Tibial artery (tissue), 4 donors: Measurements from ENCODE around the gene CSNK1G3.

Experiments
- DNase-seq, 2 donors: peaks; one replicate each; pipeline ENCODE4 v3.0.0-alpha.2; 2019
- H3K27ac ChIP-seq, 2 donors: fragments of 200-600 bp; sonication (generic) in 1 of 2; 1 replicate in 1 of 2; 2 replicates in 1 of 2; pipeline ENCODE4 v1.5.1; 2018 to 2019; ENCODE audit warnings: mild to moderate bottlenecking in 1 of 2
- H3K27me3 ChIP-seq, 2 donors: fragments of 200-600 bp; sonication (generic) in 1 of 2; one replicate each; pipeline versions ENCODE4 v1.5.1 to v1.6.0; 2016 to 2019
- H3K36me3 ChIP-seq, 3 donors: fragments of 200-600 bp; sonication (generic) in 2 of 3; one replicate each; pipeline ENCODE4 v1.5.1; 2016 to 2019; ENCODE audit warnings: mild to moderate bottlenecking in 2 of 3
- H3K4me1 ChIP-seq, 4 donors: fragments of 200-600 bp; sonication (generic) in 2 of 4; 1 replicate in 3 of 4; 2 replicates in 1 of 4; pipeline ENCODE4 v1.5.1; 2016 to 2019
- H3K4me3 ChIP-seq, 2 donors: fragments of 200-600 bp; sonication (generic) in 1 of 2; 1 replicate in 1 of 2; 2 replicates in 1 of 2; pipeline ENCODE4 v1.5.1; 2018 to 2019; ENCODE audit warnings: mild to moderate bottlenecking in 2 of 2
- H3K9me3 ChIP-seq, 3 donors: fragments of 200-600 bp; sonication (generic) in 1 of 3; one replicate each; pipeline ENCODE4 v1.5.1; 2016 to 2019
- intact Hi-C: fragments of 100-400 bp; cut with DNase I; formaldehyde crosslinking; loops from one replicate; pipeline ENCODE4 v1.15.0; 2023; ENCODE audit warnings: low total_unique reads
- TF ChIP-seq, protein P1 (sequence below), 2 experiments: fragments of 200-600 bp in 1 of 2; fragments of 450-650 bp in 1 of 2; IDR thresholded peaks; one replicate each; pipeline ENCODE4 v1.5.1; 2017 to 2019; ENCODE audit warnings: antibody characterized with exemption in 2 of 2, mild to moderate bottlenecking in 1 of 2, moderate library complexity in 1 of 2

CSNK1G3 gene

GRCh38 chr5:123561230-123561629 lies 49.3 kb downstream of the CSNK1G3 start:
- Histone ChIP-seq H3K36me3 (peaks cover 0 to 8% (median 4%) of the 10 kb centered on the region in 3 donors), H3K27me3 (no peaks in the 10 kb centered on the region), H3K9me3 (no peaks in the 10 kb centered on the region), H3K4me3 (no peak overlapping the region), H3K4me1 (peaks cover 0 to 3% (median 0%) of the 10 kb centered on the region in 4 donors), H3K27ac (no peak overlapping the region)
- TF ChIP-seq, protein P1, sequence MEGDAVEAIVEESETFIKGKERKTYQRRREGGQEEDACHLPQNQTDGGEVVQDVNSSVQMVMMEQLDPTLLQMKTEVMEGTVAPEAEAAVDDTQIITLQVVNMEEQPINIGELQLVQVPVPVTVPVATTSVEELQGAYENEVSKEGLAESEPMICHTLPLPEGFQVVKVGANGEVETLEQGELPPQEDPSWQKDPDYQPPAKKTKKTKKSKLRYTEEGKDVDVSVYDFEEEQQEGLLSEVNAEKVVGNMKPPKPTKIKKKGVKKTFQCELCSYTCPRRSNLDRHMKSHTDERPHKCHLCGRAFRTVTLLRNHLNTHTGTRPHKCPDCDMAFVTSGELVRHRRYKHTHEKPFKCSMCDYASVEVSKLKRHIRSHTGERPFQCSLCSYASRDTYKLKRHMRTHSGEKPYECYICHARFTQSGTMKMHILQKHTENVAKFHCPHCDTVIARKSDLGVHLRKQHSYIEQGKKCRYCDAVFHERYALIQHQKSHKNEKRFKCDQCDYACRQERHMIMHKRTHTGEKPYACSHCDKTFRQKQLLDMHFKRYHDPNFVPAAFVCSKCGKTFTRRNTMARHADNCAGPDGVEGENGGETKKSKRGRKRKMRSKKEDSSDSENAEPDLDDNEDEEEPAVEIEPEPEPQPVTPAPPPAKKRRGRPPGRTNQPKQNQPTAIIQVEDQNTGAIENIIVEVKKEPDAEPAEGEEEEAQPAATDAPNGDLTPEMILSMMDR (IDR thresholded peaks at IDR 0.05) = no peak
- no peak for DNase-seq
- intact Hi-C loops = no loop called here

DNA sequence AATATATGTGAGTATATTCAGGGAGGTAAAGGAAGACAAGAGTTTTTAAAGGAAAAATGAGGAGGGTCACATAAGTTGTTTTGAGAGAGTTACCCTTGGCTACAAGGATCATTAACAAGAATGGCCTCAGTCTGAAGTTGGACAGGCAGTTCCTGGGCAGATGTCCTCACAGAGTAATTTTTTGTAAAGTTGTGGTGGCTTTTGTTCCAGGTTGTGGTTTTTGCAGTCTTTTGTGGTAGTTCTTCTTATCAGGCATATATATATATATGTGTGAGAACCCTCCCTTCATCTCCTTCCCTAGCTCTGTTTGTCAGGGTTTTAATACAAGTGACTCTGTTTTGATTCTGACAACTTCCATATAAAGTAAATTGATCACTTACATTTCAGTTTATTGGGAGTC lies 60.0 kb downstream of the CSNK1G3 start:
- H3K27me3 ChIP-seq = no peaks in the 10 kb centered on the region
- no peaks in the 10 kb centered on the region for H3K4me1 ChIP-seq
- intact Hi-C loops = no loop called here
- no peak for DNase-seq
- H3K9me3 ChIP-seq = no peaks in the 10 kb centered on the region
- TF ChIP-seq, protein P1 (IDR thresholded peaks at IDR 0.05) = no peak
- no peak overlapping the region for H3K4me3 ChIP-seq
- peaks cover 0 to 12% (median 1%) of the 10 kb centered on the region in 3 donors for H3K36me3 ChIP-seq
- H3K27ac ChIP-seq = no peak overlapping the region

GRCh38 chr5:123578390-123578789 lies 66.4 kb downstream of the CSNK1G3 start:
- TF ChIP-seq, protein P1 (IDR thresholded peaks at IDR 0.05) = no peak
- Histone ChIP-seq H3K27ac (no peak overlapping the region), H3K36me3 (peaks cover 0 to 16% (median 6%) of the 10 kb centered on the region in 3 donors), H3K4me1 (peaks cover 0 to 3% (median 0%) of the 10 kb centered on the region in 4 donors), H3K9me3 (no peaks in the 10 kb centered on the region), H3K27me3 (no peaks in the 10 kb centered on the region), H3K4me3 (no peak overlapping the region)
- intact Hi-C loops = no loop called here
- DNase-seq = no peak

DNA sequence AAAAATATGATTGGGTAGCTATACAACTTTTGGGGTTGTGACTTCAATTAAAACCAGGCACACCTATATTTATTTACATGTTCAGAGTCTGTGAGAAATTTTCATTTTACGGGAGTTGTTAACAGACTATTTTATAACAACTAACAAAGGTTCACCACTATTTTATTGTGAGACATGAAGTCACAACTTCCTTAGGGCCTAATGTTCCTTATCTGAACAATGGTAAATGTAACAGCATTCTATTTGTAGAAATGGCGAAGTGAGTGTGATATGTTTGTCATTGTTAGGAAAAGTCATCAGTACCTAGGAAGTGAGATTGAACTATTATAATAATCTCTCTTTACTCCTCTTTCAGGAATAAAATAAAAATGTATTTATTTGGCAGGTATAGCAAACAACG lies 67.4 kb downstream of the CSNK1G3 start:
- Histone ChIP-seq H3K9me3 (no peaks in the 10 kb centered on the region), H3K4me1 (peaks cover 0 to 3% (median 0%) of the 10 kb centered on the region in 4 donors), H3K4me3 (no peak overlapping the region), H3K27me3 (no peaks in the 10 kb centered on the region), H3K27ac (no peak overlapping the region), H3K36me3 (peaks cover 0 to 19% (median 6%) of the 10 kb centered on the region in 3 donors)
- intact Hi-C loops = no loop called here
- TF ChIP-seq, protein P1 (IDR thresholded peaks at IDR 0.05) = no peak
- DNase-seq = no peak

DNA sequence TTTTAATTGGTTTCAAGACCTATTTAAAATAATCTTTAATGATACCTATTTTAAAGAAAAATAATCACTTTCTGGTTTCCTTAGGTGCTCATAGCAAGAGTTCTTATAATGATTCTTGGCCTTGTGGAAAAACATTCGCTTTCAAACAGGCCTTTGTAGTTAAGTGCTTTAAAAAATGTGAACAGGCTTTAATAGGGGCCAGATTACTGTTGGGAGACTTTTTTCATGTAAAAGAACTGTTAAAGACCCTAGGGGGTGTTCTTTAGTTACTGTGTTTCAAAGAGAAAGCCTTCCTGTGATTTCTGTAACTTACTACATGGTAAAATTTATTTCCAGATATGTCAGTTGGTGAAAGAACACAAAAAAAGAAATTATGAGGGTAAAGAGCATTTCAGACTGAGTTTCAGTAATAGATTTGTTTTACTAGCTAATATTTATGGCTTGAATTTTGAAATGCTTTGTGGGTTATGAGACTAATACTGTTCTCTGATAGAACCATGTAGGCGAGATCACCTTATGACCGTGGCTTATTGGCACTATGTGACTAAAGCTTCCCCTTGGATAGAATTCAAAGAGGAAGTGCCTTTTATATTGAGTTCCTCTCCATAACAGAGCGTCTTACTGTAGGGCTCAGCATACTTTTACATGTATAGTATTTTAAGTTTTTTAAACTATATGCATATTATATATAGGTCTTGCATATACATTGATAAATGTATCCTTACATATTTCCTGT lies 70.7 kb downstream of the CSNK1G3 start:
- Histone ChIP-seq H3K36me3 (peaks cover 0 to 4% (median 0%) of the 10 kb centered on the region in 3 donors), H3K4me1 (peaks cover 0 to 3% (median 0%) of the 10 kb centered on the region in 4 donors), H3K27ac (no peak overlapping the region), H3K9me3 (no peaks in the 10 kb centered on the region), H3K4me3 (no peak overlapping the region), H3K27me3 (no peaks in the 10 kb centered on the region)
- TF ChIP-seq, protein P1 (IDR thresholded peaks at IDR 0.05) = no peak
- intact Hi-C loops = no loop called here
- no peak for DNase-seq
